OCI-LY1 (cell line): ENCODE results near the gene C19orf25.

ENCODE experiments used
- EZH2 ChIP-seq: fragments of 200-600 bp; sonication (generic), shearing (Covaris generic); IDR thresholded peaks from 2 replicates; pipeline ENCODE4 v1.8.0; 2017; ENCODE audit warnings: borderline replicate concordance, mixed run types, mild to moderate bottlenecking, antibody characterized with exemption, low read length, moderate library complexity, mixed read lengths
- TF ChIP-seq, protein P1 (sequence below): fragments of 200-600 bp; sonication (generic), shearing (Covaris generic); IDR thresholded peaks from 2 replicates; pipeline ENCODE4 v1.5.1; 2017; ENCODE audit warnings: mild to moderate bottlenecking, antibody characterized with exemption, low read length, moderate library complexity, mixed read lengths

DNA sequence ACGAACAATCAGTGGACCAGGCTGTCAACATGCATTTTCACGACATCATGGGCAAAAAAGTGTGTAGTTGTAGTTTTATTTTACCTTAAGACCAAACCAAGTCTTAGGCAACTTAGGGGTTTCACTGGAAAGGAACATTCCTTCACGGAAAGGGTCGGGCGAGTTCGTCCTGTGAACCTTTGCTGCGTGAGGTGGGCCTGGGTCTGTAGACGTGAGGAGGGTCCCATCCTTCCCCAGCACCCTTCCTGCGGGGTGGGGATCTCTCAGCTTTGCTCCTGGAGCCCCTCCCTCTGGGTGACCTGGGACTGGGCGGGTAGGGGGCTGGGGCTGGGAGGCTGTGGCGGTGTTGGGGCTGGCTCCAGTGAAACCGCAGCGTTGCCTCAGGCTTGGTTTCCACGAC lies 53.1 kb downstream of the C19orf25 start:
- TF ChIP-seq, protein P1, sequence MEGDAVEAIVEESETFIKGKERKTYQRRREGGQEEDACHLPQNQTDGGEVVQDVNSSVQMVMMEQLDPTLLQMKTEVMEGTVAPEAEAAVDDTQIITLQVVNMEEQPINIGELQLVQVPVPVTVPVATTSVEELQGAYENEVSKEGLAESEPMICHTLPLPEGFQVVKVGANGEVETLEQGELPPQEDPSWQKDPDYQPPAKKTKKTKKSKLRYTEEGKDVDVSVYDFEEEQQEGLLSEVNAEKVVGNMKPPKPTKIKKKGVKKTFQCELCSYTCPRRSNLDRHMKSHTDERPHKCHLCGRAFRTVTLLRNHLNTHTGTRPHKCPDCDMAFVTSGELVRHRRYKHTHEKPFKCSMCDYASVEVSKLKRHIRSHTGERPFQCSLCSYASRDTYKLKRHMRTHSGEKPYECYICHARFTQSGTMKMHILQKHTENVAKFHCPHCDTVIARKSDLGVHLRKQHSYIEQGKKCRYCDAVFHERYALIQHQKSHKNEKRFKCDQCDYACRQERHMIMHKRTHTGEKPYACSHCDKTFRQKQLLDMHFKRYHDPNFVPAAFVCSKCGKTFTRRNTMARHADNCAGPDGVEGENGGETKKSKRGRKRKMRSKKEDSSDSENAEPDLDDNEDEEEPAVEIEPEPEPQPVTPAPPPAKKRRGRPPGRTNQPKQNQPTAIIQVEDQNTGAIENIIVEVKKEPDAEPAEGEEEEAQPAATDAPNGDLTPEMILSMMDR: no peak
- no peak for TF ChIP-seq EZH2
